ENCODE measurements around the gene PARD3.
"Not testable (repeated sequence)": the region's sequence is repeated elsewhere in the genome, so short reads cannot be mapped to it uniquely, and the experiment has no call there.

The PARD3 gene

DNA sequence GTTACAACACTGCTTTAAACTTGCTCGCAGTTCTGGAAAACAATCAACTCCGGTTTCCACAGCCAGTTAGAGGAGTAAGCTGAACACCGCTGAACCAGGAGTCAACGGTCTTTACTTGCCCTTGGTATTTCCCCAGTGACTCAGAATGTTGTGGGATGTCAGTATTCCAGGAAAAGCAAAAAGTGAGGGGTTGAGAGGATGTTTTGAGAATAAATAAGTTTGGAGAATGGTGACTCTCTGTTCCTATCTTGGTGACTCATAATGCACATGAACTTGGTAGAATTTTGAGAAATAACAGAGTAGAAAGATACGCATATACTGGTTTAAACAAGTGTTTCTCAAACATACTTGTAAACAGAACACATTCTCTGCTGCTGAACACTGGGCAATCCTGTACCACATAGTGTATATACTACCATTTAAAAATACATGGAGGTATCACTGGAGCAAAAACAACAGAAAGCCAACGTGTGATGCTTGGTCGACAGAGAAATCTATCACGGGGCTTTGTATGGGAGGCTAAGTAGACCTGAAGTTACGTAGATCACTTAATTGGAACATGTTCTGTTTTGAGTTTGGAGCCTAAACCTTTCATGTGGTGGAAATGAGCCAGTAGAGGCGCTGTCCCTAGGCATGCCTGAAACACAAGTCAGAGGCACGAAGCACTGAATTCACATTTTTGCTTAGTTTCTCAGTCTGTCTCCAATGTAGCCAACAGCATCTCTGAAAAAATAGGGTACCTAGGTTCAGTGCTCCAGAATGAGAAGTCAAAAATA is 534.3 kb downstream of the PARD3 start:
- H3K4me3 Mint-ChIP-seq = no peak overlapping the region
- H3K4me1 Mint-ChIP-seq (ENCODE audit: low read depth) = peaks cover 14% of the 10 kb centered on the region
- no peaks in the 10 kb centered on the region for H3K9me3 Mint-ChIP-seq
- no peaks in the 10 kb centered on the region for H3K36me3 Mint-ChIP-seq (ENCODE audit: low read depth)
- peaks cover 3% of the 10 kb centered on the region for H3K27me3 Mint-ChIP-seq
- H3K27ac Mint-ChIP-seq = no peak overlapping the region

DNA sequence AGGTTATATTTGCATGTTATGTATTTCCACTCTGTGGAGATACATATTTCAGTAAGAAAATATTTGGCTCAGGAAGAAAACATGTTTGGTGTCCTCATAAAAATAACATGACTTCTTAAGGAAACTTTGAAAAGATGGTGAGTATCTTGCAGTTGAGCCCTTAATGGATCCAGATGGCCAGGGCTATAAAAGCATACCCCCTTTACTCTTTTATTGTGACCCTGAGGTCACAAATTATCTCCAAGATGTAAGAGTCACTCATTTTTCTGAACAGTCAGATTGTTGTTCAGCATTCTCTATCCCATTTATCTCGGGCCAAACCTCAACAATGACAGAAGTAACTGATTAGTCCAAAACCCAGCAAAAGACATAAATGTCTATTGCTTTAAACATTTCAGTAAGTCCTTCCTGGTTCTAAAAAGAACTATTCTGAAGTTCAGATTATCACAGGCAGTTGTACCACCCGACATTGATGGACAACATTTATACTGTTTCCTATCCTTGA is 539.4 kb downstream of the PARD3 start:
- Mint-ChIP-seq H3K9me3 (peaks cover 4% of the 10 kb centered on the region), H3K27ac (no peak overlapping the region), H3K27me3 (peaks cover 6% of the 10 kb centered on the region), H3K4me3 (no peak overlapping the region), H3K4me1 (ENCODE audit: low read depth) (peaks cover 3% of the 10 kb centered on the region), H3K36me3 (ENCODE audit: low read depth) (no peaks in the 10 kb centered on the region)

DNA sequence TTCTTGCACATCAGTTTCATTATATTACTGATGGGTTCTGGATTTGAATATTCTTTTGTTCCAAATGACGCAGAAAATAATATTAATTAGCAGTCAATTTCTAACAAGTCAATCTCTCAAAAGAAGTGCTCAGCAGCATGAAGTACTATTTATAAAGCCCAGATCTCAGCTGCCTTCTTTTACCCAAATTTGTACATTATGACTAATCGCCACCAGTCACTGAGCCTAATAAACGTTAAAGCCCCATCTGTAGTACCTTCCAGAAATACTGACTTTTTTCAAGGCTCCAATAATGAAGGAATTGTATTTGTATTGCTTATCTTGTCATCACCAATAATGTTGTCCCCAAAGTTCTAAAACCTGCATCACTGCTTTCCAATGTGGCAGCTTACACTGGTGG is 540.2 kb downstream of the PARD3 start:
- Mint-ChIP-seq H3K27me3 (peaks cover 6% of the 10 kb centered on the region), H3K4me1 (ENCODE audit: low read depth) (no peaks in the 10 kb centered on the region), H3K9me3 (peaks cover 4% of the 10 kb centered on the region), H3K27ac (no peak overlapping the region), H3K4me3 (no peak overlapping the region), H3K36me3 (ENCODE audit: low read depth) (no peaks in the 10 kb centered on the region)

DNA sequence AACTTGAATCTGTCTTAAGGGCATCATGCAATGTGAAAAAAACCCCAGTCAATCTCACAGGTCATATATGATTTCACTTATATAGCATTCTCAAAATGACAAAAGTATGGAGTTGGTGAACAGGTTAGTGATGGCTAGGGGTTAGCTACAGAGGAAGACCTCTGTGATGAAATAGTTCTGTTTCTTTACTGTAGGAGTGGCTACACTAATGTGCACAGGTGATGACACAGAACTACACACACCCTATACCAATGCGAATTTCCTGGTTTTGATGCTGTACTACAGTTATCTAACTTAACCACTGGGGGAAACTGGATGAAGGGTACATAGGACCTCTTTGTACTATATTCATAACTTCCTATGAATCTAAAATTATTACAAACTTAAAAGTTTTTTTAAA is 541.8 kb downstream of the PARD3 start:
- no peak overlapping the region for H3K4me3 Mint-ChIP-seq
- H3K4me1 Mint-ChIP-seq (ENCODE audit: low read depth) = no peaks in the 10 kb centered on the region
- no peaks in the 10 kb centered on the region for H3K36me3 Mint-ChIP-seq (ENCODE audit: low read depth)
- peaks cover 3% of the 10 kb centered on the region for H3K27me3 Mint-ChIP-seq
- H3K9me3 Mint-ChIP-seq = peaks cover 4% of the 10 kb centered on the region
- no peak overlapping the region for H3K27ac Mint-ChIP-seq

DNA sequence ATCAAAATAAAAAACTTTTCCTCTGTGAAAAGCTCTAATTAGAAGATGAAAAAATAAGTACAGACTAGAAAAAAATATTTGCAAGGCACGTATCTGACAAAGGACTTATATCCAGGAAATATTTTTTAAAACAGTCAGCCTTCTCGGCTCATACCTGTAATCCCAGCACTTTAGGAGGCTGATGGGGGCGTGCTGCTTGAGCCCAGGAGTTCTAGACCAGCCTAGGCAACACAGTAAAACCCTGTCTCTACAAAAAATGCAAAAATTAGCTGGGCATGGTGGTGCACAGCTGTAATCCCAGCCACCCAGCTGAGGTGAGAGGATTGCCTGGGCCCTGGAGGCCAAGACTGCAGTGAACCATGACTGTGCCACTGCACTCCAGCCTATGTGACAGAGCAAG is 542.8 kb downstream of the PARD3 start:
- Mint-ChIP-seq H3K27ac (no peak overlapping the region), H3K4me3 (no peak overlapping the region), H3K36me3 (ENCODE audit: low read depth) (no peaks in the 10 kb centered on the region), H3K27me3 (peaks cover 3% of the 10 kb centered on the region), H3K4me1 (ENCODE audit: low read depth) (no peaks in the 10 kb centered on the region), H3K9me3 (peaks cover 9% of the 10 kb centered on the region)

DNA sequence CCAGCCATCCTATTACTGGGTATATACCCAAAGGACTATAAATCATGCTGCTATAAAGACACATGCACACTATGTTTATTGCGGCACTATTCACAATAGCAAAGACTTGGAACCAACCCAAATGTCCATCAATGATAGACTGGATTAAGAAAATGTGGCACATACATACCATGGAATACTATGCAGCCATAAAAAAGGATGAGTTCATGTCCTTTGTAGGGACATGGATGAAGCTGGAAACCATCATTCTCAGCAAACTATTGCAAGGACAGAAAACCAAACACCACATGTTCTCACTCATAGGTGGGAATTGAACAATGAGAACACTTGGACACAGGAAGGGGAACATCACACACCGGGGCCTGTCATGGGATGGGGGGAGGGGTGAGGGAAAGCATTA is 546.7 kb downstream of the PARD3 start:
- H3K27me3 Mint-ChIP-seq; H3K27ac Mint-ChIP-seq; H3K4me3 Mint-ChIP-seq; H3K36me3 Mint-ChIP-seq (ENCODE audit: low read depth); H3K4me1 Mint-ChIP-seq (ENCODE audit: low read depth); H3K9me3 Mint-ChIP-seq: not testable (repeated sequence)

DNA sequence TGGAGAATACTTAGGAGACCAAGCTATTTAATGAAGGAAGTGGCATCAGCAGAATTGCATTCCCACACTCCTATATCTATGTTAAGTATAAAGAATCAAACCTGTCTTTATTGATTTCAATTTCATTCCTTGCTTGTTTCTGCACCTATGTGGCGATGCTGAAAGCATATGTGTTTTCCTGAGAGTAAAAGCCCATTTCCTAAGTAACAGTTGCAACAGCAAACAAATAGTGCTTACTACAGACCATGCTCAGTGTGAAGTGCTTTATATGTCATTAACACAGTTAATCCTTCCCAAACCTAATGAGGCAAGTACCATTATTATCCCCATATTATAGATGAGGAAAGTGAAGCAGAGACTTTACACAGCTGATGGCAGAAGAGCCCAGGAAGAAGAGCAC is 552.1 kb downstream of the PARD3 start:
- Mint-ChIP-seq H3K27me3 (no peaks in the 10 kb centered on the region), H3K27ac (no peak overlapping the region), H3K9me3 (peaks cover 4% of the 10 kb centered on the region), H3K36me3 (ENCODE audit: low read depth) (no peaks in the 10 kb centered on the region), H3K4me1 (ENCODE audit: low read depth) (no peaks in the 10 kb centered on the region), H3K4me3 (no peak overlapping the region)

DNA sequence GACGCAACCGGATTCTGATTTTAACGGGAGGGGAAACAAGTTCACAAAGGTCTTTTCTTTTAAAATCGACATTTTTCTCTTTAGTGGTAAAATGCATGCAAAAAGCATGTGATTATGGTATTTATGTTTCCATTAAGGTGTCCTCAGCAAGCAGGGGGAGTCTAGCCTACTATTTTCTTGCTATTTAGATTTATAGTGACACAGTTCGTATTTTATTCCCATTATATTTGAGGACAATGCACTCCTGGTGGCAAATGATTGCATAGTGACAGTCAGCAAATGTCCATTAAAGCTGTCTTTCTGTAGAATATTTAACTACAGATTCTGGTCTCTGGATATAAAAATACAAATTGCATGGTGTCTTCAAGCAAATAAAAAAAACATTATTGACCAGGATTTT is 554.2 kb downstream of the PARD3 start:
- Mint-ChIP-seq H3K36me3 (ENCODE audit: low read depth) (no peaks in the 10 kb centered on the region), H3K27ac (no peak overlapping the region), H3K27me3 (no peaks in the 10 kb centered on the region), H3K4me1 (ENCODE audit: low read depth) (no peaks in the 10 kb centered on the region), H3K9me3 (no peaks in the 10 kb centered on the region), H3K4me3 (no peak overlapping the region)

DNA sequence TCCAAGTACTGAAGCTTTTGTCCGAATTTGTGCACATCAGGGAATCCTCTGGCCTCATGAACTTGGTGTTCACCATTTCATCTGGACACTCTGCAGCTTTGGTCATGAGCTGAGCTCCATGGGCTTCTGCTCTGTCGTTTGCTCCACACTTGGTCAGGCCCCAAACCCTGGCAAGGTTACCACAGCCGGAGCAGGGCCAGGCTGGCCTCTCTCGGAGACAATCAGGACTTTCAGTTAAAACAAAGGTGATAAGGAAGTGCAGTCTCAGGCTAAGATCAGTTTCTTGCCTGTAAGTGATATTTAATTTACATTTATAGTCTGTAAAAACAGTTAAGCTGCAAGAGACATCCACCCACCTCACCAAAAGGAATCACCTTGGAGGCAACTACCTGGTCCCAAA is 558.9 kb downstream of the PARD3 start:
- H3K4me3 Mint-ChIP-seq = no peak overlapping the region
- no peaks in the 10 kb centered on the region for H3K9me3 Mint-ChIP-seq
- H3K27ac Mint-ChIP-seq = no peak overlapping the region
- no peaks in the 10 kb centered on the region for H3K4me1 Mint-ChIP-seq (ENCODE audit: low read depth)
- H3K27me3 Mint-ChIP-seq = no peaks in the 10 kb centered on the region
- H3K36me3 Mint-ChIP-seq (ENCODE audit: low read depth) = no peaks in the 10 kb centered on the region

DNA sequence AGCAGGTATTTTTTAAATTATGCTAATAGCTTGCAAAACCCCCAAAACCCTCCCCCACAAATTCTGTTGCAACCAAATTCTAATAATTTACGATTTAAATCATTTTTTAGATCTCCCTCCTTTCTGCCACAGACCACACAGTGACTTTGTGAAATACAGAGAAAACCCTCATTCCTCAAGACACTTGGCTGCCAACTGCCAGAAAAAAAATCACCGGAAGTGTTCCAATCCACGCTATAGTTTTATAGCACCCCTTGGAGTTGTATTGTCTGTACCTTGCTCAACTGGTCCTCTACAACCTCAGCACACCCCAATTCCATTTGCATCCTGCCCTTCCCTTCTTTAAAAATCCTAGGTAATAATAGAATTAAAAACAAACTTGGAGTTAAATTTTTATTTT is 560.1 kb downstream of the PARD3 start:
- no peak overlapping the region for H3K27ac Mint-ChIP-seq
- H3K27me3 Mint-ChIP-seq = no peaks in the 10 kb centered on the region
- H3K9me3 Mint-ChIP-seq = no peaks in the 10 kb centered on the region

DNA sequence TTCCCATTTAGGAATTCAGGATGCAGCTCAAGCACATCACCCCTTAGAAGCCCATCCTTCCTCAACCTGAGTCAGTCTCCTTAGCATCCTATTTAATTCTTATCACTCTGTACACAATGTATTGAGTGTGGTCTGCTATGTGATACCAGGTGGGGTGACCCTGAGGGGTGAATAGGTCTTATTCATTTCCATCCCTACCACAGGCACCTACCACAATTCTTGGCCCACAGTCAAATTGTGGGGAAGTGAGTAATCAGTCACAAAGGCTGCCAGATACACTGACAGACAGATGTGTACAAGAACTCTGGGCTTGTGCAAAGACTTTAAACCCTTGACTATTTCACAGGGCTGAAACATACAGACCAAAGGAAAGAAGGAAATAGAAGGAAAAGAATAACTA is 560.5 kb downstream of the PARD3 start:
- H3K36me3 Mint-ChIP-seq (ENCODE audit: low read depth) = no peaks in the 10 kb centered on the region
- H3K4me3 Mint-ChIP-seq = no peak overlapping the region
- no peak overlapping the region for H3K27ac Mint-ChIP-seq
- no peaks in the 10 kb centered on the region for H3K4me1 Mint-ChIP-seq (ENCODE audit: low read depth)
- no peaks in the 10 kb centered on the region for H3K9me3 Mint-ChIP-seq
- H3K27me3 Mint-ChIP-seq = no peaks in the 10 kb centered on the region

More for the DNA sequence above, 560.1 kb downstream of the PARD3 start:
- Mint-ChIP-seq H3K36me3 (ENCODE audit: low read depth) (no peaks in the 10 kb centered on the region), H3K4me3 (no peak overlapping the region), H3K4me1 (ENCODE audit: low read depth) (no peaks in the 10 kb centered on the region)

DNA sequence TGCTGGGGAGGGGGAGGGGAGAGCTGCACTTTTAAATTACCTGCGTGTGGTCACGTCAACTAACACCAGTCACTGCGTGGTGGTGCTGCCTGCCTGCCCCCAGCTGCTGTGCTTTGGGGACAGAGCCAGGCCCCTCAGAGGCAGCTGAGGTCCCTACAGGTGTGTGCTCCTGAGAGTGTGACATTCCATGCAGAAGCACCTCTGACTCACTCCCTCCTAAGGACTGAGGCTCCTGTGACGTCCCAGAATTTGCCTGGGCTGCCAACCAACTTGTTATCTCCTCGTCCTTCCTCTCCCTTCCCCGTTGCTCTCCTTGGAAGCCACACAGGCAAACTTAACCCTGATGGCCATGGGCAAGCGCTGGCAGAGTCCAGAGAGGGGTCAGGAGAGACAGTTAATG is 563.0 kb downstream of the PARD3 start:
- Mint-ChIP-seq H3K4me3 (no peak overlapping the region), H3K27ac (no peak overlapping the region), H3K36me3 (ENCODE audit: low read depth) (no peaks in the 10 kb centered on the region), H3K9me3 (no peaks in the 10 kb centered on the region), H3K4me1 (ENCODE audit: low read depth) (no peaks in the 10 kb centered on the region), H3K27me3 (no peaks in the 10 kb centered on the region)

DNA sequence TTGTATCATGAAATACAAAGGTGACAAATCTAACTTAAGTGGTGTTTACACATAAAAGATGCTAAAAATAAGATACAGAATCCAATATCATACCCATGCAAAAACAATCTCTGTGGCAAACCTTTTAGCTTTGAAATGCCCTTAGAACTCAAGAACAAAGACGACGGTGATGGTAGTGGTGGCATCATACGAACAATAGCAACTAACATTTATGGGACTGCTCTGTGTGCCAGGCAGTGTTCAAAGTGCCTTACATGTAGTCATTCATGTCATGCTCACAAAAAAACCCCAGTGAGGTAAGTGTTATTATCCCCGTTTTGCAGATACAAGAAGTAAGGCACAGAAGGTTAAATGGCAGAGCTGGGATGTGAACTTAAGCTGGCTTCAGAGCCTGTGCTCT is 563.9 kb downstream of the PARD3 start:
- no peaks in the 10 kb centered on the region for H3K36me3 Mint-ChIP-seq (ENCODE audit: low read depth)
- no peaks in the 10 kb centered on the region for H3K9me3 Mint-ChIP-seq
- H3K27me3 Mint-ChIP-seq = no peaks in the 10 kb centered on the region
- no peaks in the 10 kb centered on the region for H3K4me1 Mint-ChIP-seq (ENCODE audit: low read depth)
- H3K27ac Mint-ChIP-seq = no peak overlapping the region
- no peak overlapping the region for H3K4me3 Mint-ChIP-seq

DNA sequence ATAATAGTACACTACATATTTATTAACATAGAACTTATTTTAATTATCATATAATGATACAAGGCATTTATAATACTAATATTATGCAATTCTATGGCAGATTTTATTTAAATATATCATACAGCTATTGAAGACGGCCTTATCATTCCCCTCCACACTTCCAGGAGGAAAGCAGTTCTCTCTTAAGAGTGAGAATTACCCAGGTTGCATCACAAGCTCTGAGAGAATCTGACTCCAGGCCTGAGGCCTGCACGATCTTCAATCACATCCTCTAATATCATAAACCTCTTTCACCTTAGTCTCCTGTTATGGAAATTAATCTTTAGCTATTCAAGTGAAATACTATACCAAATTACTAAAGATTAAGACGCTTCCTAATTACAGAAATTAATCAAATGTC is 564.4 kb downstream of the PARD3 start:
- Mint-ChIP-seq H3K9me3 (no peaks in the 10 kb centered on the region), H3K27ac (no peak overlapping the region), H3K4me3 (no peak overlapping the region), H3K27me3 (no peaks in the 10 kb centered on the region), H3K36me3 (ENCODE audit: low read depth) (no peaks in the 10 kb centered on the region), H3K4me1 (ENCODE audit: low read depth) (no peaks in the 10 kb centered on the region)

DNA sequence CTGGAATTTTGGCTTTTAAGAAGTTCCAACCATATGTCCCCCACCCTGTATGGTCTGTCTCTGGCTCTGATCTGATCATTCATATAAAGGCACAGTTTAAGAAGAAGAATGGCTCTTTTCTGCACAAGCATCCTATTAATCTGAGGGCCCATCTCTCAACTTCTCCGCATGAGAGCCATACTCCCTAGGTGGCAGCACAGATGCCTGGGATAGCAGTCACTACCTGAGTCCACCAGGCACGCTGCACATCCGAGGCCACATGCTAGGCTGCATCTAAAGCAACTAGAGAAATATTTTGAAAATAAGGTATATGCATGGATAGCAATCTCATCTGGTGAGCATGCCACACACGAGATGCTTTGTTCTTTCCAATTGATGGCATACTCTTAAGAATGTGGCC is 565.5 kb downstream of the PARD3 start:
- Mint-ChIP-seq H3K4me3 (no peak overlapping the region), H3K27me3 (no peaks in the 10 kb centered on the region), H3K4me1 (ENCODE audit: low read depth) (no peaks in the 10 kb centered on the region), H3K27ac (no peak overlapping the region), H3K36me3 (ENCODE audit: low read depth) (no peaks in the 10 kb centered on the region), H3K9me3 (no peaks in the 10 kb centered on the region)

DNA sequence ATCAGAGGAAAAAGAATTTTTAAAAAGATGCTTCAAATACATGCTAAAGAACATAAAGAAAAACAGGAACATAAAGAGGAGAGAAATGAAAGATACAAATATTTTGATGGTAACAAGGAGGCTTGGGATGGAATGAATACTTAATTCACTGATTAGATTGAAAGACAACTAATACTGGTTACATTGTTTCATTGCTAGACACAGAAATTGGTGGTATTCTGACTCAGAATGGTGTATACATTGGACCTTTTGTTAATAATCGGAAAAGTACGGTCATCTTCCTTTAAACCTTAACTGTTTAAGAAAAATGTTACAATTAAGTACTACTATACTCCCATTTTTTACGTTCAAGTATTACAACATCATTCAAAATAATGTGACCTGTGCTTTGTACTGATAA is 567.5 kb downstream of the PARD3 start:
- Mint-ChIP-seq H3K27ac (no peak overlapping the region), H3K36me3 (ENCODE audit: low read depth) (no peaks in the 10 kb centered on the region), H3K9me3 (no peaks in the 10 kb centered on the region), H3K27me3 (no peaks in the 10 kb centered on the region), H3K4me3 (no peak overlapping the region), H3K4me1 (ENCODE audit: low read depth) (no peaks in the 10 kb centered on the region)
